HepG2 (cell line): ENCODE measurements around the gene CGREF1. TPM values are rescaled to one million over a fixed set of nuclear protein-coding genes. Genes with fewer than 3 reads are reported as not detected.

ENCODE experiments used
- ATAC-seq: fragments of 200-7000 bp; cut with Tn5 transposase; 3 replicates; pipeline ENCODE4 v1.9.1; 2020; ENCODE audit warnings: mild to moderate bottlenecking, moderate library complexity
- BruUV-seq: library from RNA; stranded (reverse); fragments of 400-500 nt; replicated peaks from 2 replicates; lab custom pipeline; 2021; lab: Mats Ljungman, UMichigan
- CTCF ChIA-PET: fragments of 300-600 bp; formaldehyde crosslinking; extraction: SDS; loops from one replicate; lab custom pipeline; 2021; ENCODE audit warnings: low total read pairs, inconsistent platforms, low intra/inter-chr PET ratio; lab: Yijun Ruan, JAX
- POLR2A ChIA-PET: fragments of 350-600 bp; sonication (Branson Sonifier 250); formaldehyde crosslinking; loops from one replicate; lab custom pipeline; 2020; ENCODE audit warnings: antibody characterized with exemption, inconsistent platforms; lab: Yijun Ruan, JAX
- DNase-seq: peaks from one replicate; pipeline ENCODE4 v3.0.0-alpha.2; 2015; ENCODE audit warnings: low spot score
- FAIRE-seq: peaks from 3 replicates; lab custom pipeline; 2011; peaks lifted over from hg19 to GRCh38; lab: Jason Lieb, UNC
- H2AFZ ChIP-seq: one replicate; pipeline ENCODE4 v1.6.1; 2011; ENCODE audit warnings: low read length, inconsistent platforms
- H3K27ac ChIP-seq: fragments of 300-600 bp; 3 replicates; pipeline ENCODE4 v1.8.0; 2011; ENCODE audit warnings: mixed run types, mild to moderate bottlenecking, mixed read lengths, low read length, inconsistent platforms; ENCODE audit not compliant: insufficient read depth; ENCODE audit errors: extremely low read length
- H3K27me3 ChIP-seq, 2 experiments: fragments of 200-600 bp in 1 of 2; 2 replicates in 1 of 2; 3 replicates in 1 of 2; pipeline versions ENCODE4 v1.6.0 to v1.8.0; 2011; ENCODE audit warnings: low read length in 2 of 2, mild to moderate bottlenecking in 2 of 2, moderate library complexity in 2 of 2, inconsistent platforms in 1 of 2; ENCODE audit not compliant: insufficient read depth in 2 of 2, control insufficient read depth in 1 of 2
- H3K36me3 ChIP-seq, 2 experiments: fragments of 200-600 bp in 1 of 2; replicated peaks in 1 of 2; 2 replicates in 1 of 2; 3 replicates in 1 of 2; pipeline versions ENCODE4 v1.5.1 to v1.8.0; 2011; ENCODE audit warnings: low read length in 2 of 2, inconsistent platforms in 1 of 2; ENCODE audit not compliant: insufficient read depth in 2 of 2, control insufficient read depth in 1 of 2
- H3K4me1 ChIP-seq: 2 replicates; pipeline ENCODE4 v1.5.1; 2012; ENCODE audit warnings: low read length, inconsistent platforms; ENCODE audit not compliant: insufficient read depth
- H3K4me2 ChIP-seq: 2 replicates; pipeline ENCODE4 v1.6.0; 2011; ENCODE audit warnings: low read depth, low read length, inconsistent platforms
- H3K4me3 ChIP-seq, 3 experiments: fragments of 200-600 bp in 1 of 3; sonication (generic), shearing (Covaris generic) in 1 of 3; replicated peaks in 1 of 3; 2 replicates each; pipeline ENCODE4 v1.5.1; 2011 to 2016; ENCODE audit warnings: low read length in 3 of 3, inconsistent platforms in 2 of 3, low read depth in 2 of 3, mild to moderate bottlenecking in 2 of 3, control low read depth in 1 of 3, mixed read lengths in 1 of 3; ENCODE audit not compliant: insufficient read depth in 1 of 3
- H3K79me2 ChIP-seq: one replicate; pipeline ENCODE4 v1.6.1; 2011; ENCODE audit warnings: low read length, inconsistent platforms; ENCODE audit not compliant: insufficient read depth
- H3K9ac ChIP-seq: 2 replicates; pipeline ENCODE4 v1.6.0; 2011; ENCODE audit warnings: mild to moderate bottlenecking, low read depth, low read length, inconsistent platforms; ENCODE audit not compliant: insufficient read depth
- H3K9me3 ChIP-seq: 2 replicates; pipeline ENCODE4 v1.5.1; 2012; ENCODE audit warnings: mild to moderate bottlenecking, low read length
- H4K20me1 ChIP-seq: 2 replicates; pipeline ENCODE4 v1.6.0; 2011; ENCODE audit warnings: inconsistent platforms, mild to moderate bottlenecking, low read length, moderate library complexity; ENCODE audit not compliant: insufficient read depth
- BRCA1 ChIP-seq: sonication (generic); formaldehyde crosslinking; IDR thresholded peaks from 2 replicates; pipeline ENCODE4 v1.4.0; 2020; ENCODE audit warnings: missing genetic modification reagents
- CTCF ChIP-seq: sonication (generic); formaldehyde crosslinking; IDR thresholded peaks from 2 replicates; pipeline ENCODE4 v1.5.0; 2020; ENCODE audit warnings: mild to moderate bottlenecking, missing genetic modification reagents, moderate library complexity
- HNRNPH1 ChIP-seq: fragments of 200-400 bp; formaldehyde crosslinking; optimal IDR thresholded peaks from 2 replicates; pipeline ENCODE3; 2017; ENCODE audit warnings: mild to moderate bottlenecking, low read depth, low read length
- KDM2A ChIP-seq: sonication (generic); formaldehyde crosslinking; IDR thresholded peaks from 2 replicates; pipeline ENCODE4 v1.4.0; 2020; ENCODE audit warnings: low read depth, missing genetic modification reagents, borderline replicate concordance
- NRL ChIP-seq: sonication (generic); formaldehyde crosslinking; IDR thresholded peaks from 2 replicates; pipeline ENCODE4 v1.5.0; 2020; ENCODE audit warnings: missing genetic modification reagents, mild to moderate bottlenecking, moderate library complexity, borderline replicate concordance
- POLR2G ChIP-seq: fragments of 200-400 bp; formaldehyde crosslinking; IDR thresholded peaks from 2 replicates; pipeline ENCODE4 v1.6.1; 2018; ENCODE audit warnings: mild to moderate bottlenecking, low read depth, low read length, moderate library complexity
- STAG1 ChIP-seq: sonication (generic); formaldehyde crosslinking; IDR thresholded peaks from 2 replicates; pipeline ENCODE4 v1.4.0; 2020; ENCODE audit warnings: missing genetic modification reagents
- STAT5B ChIP-seq: sonication (generic); formaldehyde crosslinking; IDR thresholded peaks from 2 replicates; pipeline ENCODE4 v1.4.0; 2020; ENCODE audit warnings: missing genetic modification reagents
- TAF1 ChIP-seq: sonication (generic); formaldehyde crosslinking; IDR thresholded peaks from 2 replicates; pipeline ENCODE4 v1.4.0; 2020; ENCODE audit warnings: missing genetic modification reagents
- ZBTB33 ChIP-seq: sonication (generic); formaldehyde crosslinking; IDR thresholded peaks from 2 replicates; pipeline ENCODE4 v1.4.0; 2020; ENCODE audit warnings: missing genetic modification reagents
- ZFP36 ChIP-seq: fragments of 150-350 bp; IDR thresholded peaks from 2 replicates; pipeline ENCODE4 v1.6.1; 2018; ENCODE audit warnings: borderline replicate concordance, low read length, low read depth; ENCODE audit not compliant: partially characterized antibody
- ZNF101 ChIP-seq: sonication (generic); formaldehyde crosslinking; IDR thresholded peaks from 2 replicates; pipeline ENCODE4 v1.4.0; 2020; ENCODE audit warnings: mild to moderate bottlenecking, low read depth, missing genetic modification reagents, borderline replicate concordance
- ZNF280B ChIP-seq: sonication (generic); formaldehyde crosslinking; IDR thresholded peaks from 2 replicates; pipeline ENCODE4 v1.5.0; 2020; ENCODE audit warnings: missing genetic modification reagents, mild to moderate bottlenecking, borderline replicate concordance
- ZNF350 ChIP-seq: sonication (generic); formaldehyde crosslinking; IDR thresholded peaks from 2 replicates; pipeline ENCODE4 v1.4.0; 2020; ENCODE audit warnings: mild to moderate bottlenecking, low read depth, missing genetic modification reagents, borderline replicate concordance
- ZNF878 ChIP-seq: sonication (generic); formaldehyde crosslinking; IDR thresholded peaks from 2 replicates; pipeline ENCODE4 v1.8.1; 2023; ENCODE audit warnings: mild to moderate bottlenecking, missing genetic modification reagents, moderate library complexity
- WGBS: methylation state at CpG from one replicate; pipeline ENCODE4 v1.1.6; 2017; ENCODE audit warnings: low lambda C conversion rate; 5-methylcytosine and 5-hydroxymethylcytosine counted together
- in situ Hi-C: cut with HindIII; loops from 2 replicates; pipeline ENCODE4 v1.10.0; 2017; ENCODE audit warnings: low pct_unique_long_range_greater_than_20kb; ENCODE audit not compliant: extremely low pct_ligation_motif_present
- intact Hi-C: fragments of 100-400 bp; cut with micrococcal nuclease; formaldehyde crosslinking; loops from one replicate; pipeline ENCODE4 v1.10.0; 2022; ENCODE audit not compliant: unreplicated experiment
- polyA plus RNA-seq, 8 experiments: library from polyadenylated mRNA; depleted of rRNA in 3 of 8; stranded (reverse) in 7 of 8; unstranded in 1 of 8; fragments of >200 nt; fragmentation: Illumina TruSeq in 4 of 8; extraction: Trizol in 4 of 8; gene quantifications; 2 replicates each; pipeline versions ENCODE4 v1.2.1 to v1.2.3, GENCODE V29; 2011 to 2016; ENCODE audit warnings: low read depth in 4 of 8, missing spikeins in 1 of 8, mixed read lengths in 1 of 8; ENCODE audit not compliant: insufficient read depth in 1 of 8
- total RNA-seq, 5 experiments: library from RNA; depleted of rRNA; stranded (reverse); fragments of >200 nt; fragmentation: Illumina TruSeq; extraction: Trizol; gene quantifications; 2 replicates each; pipeline ENCODE4 v1.2.3, GENCODE V29; 2016; ENCODE audit warnings: low read depth in 1 of 5

Gene CGREF1
- total and polyA plus RNA-seq, 2 of the 13 experiments (the other 11 are each of a cell fraction or from before 2014, with no cell fraction given), result 13.9 to 23.4 TPM

GRCh38 chr2:27100036-27100435 lies 18.9 kb downstream of the CGREF1 start:
- FAIRE-seq, result no peak
- POLR2A ChIA-PET, result no interaction called here
- H3K4me2 ChIP-seq, result no peak overlapping the region
- H3K9me3 ChIP-seq, result no peaks in the 10 kb centered on the region
- no peak for ATAC-seq
- peaks cover 3% of the 10 kb centered on the region for H3K79me2 ChIP-seq
- H3K9ac ChIP-seq, result no peak overlapping the region
- H3K27ac ChIP-seq, result no peak overlapping the region
- WGBS, result 94% methylated on average over 10 of the region's 10 CpGs
- in situ Hi-C loops, result no loop called here
- H3K27me3 ChIP-seq, result no peaks in the 10 kb centered on the region
- peaks cover 4 to 33% of the 10 kb centered on the region in 2 experiments for H3K36me3 ChIP-seq
- intact Hi-C loops, result no loop called here
- CTCF ChIA-PET, result interaction anchor here (3.3 kb wide), 1 partner anchor 92 kb away, joined by 43 read pairs; no protein-coding TSS in a partner anchor
- no TSS peak for BruUV-seq
- TF ChIP-seq CTCF (CRISPR knock-in tag) (peak; percentile 41), HNRNPH1 (no peak), ZNF350 (CRISPR knock-in tag) (no peak), ZNF878 (no peak), BRCA1 (no peak), TAF1 (CRISPR knock-in tag) (no peak), ZNF280B (CRISPR knock-in tag) (no peak), ZNF101 (CRISPR knock-in tag) (no peak), ZFP36 (no peak), STAT5B (no peak), ZBTB33 (CRISPR knock-in tag) (peak; percentile 54), KDM2A (CRISPR knock-in tag) (0 out of 2 replicates have a peak, but pooled peaks have one; percentile 24), NRL (no peak), POLR2G (0 out of 2 replicates have a peak, but pooled peaks have one; percentile 43), STAG1 (CRISPR knock-in tag) (0 out of 2 replicates have a peak, but pooled peaks have one; percentile 22)
- no peak for DNase-seq
- no peaks in the 10 kb centered on the region for H4K20me1 ChIP-seq
- no peak overlapping the region for H2AFZ ChIP-seq
- H3K4me3 ChIP-seq, result no peak overlapping the region
- peaks cover 21% of the 10 kb centered on the region for H3K4me1 ChIP-seq
